Adipose tissue (tissue), 3 donors: Measurements from ENCODE around the gene NADK. TPM values are rescaled to one million over a fixed set of nuclear protein-coding genes. Genes with fewer than 3 reads are reported as not detected.
"Not testable (repeated sequence)": the region's sequence is repeated elsewhere in the genome, so short reads cannot be mapped to it uniquely, and the experiment has no call there.

Experiments
- H3K27ac ChIP-seq: one replicate; pipeline ENCODE4 v1.5.1; 2013; ENCODE audit warnings: low read depth, low read length
- WGBS, 3 donors: extraction: QIAGEN DNeasy Blood & Tissue Kit; methylation state at CpG; one replicate each; pipeline ENCODE4 v1.1.7; 2013; 5-methylcytosine and 5-hydroxymethylcytosine counted together
- polyA plus RNA-seq, 3 donors: library from polyadenylated mRNA; stranded (reverse); fragments of 200-250 nt; gene quantifications; one replicate each; pipeline ENCODE4 v1.2.3, GENCODE V29; 2013
- donor health status: healthy with polysubstance abuse.
- donor health status: Bipolar disorder and iron deficiency.
- donor health status: healthy.

NADK gene
- polyA plus RNA-seq, 3 donors = 33.2 to 131 (median 73.2) TPM

DNA sequence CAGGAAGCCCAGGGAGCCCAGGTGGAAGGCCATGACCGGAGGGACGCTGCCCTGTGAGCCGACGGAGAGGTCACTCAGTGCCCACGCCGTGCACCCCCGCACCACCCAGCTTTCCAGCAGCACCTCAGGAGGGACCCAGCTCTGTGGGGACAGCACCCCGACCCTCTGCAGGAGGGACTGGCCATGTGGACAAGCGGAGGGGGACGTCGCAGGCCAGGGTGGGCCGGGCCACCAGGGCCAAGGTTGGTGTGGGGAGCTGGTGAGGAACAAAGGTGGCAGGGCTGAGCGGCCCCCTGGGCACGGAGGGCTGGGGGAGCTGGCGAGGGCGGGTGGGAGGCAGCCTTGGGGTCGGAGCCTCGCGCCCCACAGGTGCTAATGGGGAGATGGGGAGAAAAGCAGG is 22.8 kb downstream of the NADK start:
- WGBS, 3 donors = 87 to 93% (median 89%) methylated on average over 19 of the region's 19 CpGs
- H3K27ac ChIP-seq = no peak overlapping the region

DNA sequence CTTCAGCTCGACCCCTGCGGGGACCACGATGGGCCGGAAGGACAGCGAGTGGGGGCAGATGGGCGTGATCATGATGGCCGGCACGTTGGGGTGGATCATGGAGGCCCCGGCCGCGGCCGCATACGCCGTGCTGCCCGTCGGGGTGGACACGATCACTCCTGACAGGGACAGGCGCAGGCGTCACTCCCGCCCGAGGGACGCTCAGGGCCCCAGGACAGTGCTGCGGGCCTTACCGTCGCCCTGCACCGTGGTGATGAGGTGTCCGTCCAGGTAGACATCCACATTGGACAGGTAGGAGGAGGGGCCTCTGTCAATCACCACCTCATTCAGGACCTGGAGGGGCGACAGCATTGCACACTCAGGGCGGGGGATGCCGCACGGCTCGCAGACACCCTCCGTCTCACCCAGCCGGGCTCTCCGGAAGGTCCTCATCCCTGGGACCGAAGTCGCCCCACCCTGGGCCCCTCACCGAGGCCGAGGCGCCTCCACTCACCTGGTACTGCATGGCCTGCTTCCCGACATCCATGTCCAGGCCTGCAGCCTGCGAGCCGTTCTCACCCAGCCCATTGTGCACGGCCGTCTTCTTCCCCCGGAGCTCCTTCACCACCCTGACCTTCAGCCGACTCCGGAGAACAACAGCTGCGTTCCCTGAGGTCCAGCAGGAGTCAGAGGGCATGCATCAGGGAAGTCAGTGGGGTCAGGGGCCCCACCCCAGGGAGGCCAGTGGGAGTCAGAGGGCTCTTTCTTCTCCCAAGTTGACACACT is 24.0 kb downstream of the NADK start:
- 90 to 92% (median 91%) methylated on average over 44 to 49 of the region's 49 CpGs for WGBS, 3 donors
- no peak overlapping the region for H3K27ac ChIP-seq

GRCh38 chr1:1753607-1754005 is 24.7 kb downstream of the NADK start:
- no peak overlapping the region for H3K27ac ChIP-seq
- 91 to 93% (median 91%) methylated on average over 16 of the region's 16 CpGs for WGBS, 3 donors

- no peak overlapping the region for H3K27ac ChIP-seq
- WGBS, 3 donors = 79 to 87% (median 82%) methylated on average over 37 of the region's 37 CpGs
These were observed 25.3 kb downstream of the NADK start for GRCh38 chr1:1752636-1753606.

- WGBS, 3 donors = 85 to 93% (median 91%) methylated on average over 11 of the region's 11 CpGs
- H3K27ac ChIP-seq = no peak overlapping the region
These were observed 26.1 kb downstream of the NADK start for GRCh38 chr1:1752190-1752589.

DNA sequence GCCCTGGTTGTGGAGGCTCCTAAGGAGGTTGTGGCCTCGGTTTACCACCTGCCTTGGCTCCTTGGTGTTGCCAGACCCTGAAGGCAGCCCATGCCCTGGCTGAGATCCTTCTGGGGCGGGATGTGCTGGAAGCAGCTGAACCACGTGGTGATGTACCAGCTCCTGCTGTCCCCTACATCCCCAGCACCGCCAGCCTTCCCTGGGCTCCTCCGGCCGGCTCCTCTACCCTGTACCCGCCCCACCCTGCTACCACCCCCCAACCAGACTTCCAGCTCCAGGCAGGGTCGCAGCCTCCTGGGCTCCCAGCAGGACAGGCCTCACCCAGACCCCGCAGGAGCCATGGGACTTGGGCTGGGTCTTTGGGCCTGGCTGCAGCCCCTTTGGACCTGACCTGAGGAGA is 28.3 kb downstream of the NADK start:
- not testable (repeated sequence) for H3K27ac ChIP-seq
- WGBS, 3 donors = 80 to 91% (median 90%) methylated on average over 7 to 8 of the region's 9 CpGs

DNA sequence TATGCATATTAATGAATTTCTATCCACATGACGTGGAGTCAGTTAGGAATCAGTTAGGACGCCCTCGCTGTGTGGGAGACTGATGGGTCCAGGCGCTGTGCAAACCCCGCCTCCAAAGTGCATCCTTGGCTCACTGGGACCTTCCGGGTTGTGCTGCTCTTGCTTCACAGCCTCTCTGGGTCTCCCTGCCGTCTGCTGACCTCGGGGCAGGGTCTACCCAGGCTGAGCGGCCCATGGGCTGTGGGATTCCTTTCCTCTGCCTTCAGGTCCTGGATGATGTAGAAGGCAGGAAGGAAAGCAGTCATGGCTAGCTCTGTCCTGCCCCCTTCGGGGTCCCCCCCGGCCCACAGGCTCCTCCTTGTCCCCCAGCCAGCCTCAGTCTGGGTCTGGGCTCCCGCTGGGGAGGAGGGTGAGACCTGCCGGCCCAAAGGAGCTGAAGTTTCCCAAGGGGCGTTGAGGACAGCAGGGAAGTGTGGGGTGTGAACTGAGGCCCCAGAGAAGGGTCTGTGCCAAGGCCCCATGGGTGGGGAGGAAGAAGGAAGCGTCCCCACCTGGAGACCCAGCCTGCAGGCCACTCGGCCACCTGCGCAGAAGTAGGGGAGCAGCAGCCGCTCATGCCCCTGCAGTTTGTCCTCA is 29.5 kb downstream of the NADK start:
- 72 to 77% (median 74%) methylated on average over 18 of the region's 18 CpGs for WGBS, 3 donors

GRCh38 chr1:1746566-1746909 is 31.7 kb downstream of the NADK start:
- WGBS, 3 donors = no CpG with 5 or more reads among the region's 35 CpGs
- H3K27ac ChIP-seq = not testable (repeated sequence)

More for the DNA sequence above, 29.5 kb downstream of the NADK start:
- no peak overlapping the region for H3K27ac ChIP-seq

DNA sequence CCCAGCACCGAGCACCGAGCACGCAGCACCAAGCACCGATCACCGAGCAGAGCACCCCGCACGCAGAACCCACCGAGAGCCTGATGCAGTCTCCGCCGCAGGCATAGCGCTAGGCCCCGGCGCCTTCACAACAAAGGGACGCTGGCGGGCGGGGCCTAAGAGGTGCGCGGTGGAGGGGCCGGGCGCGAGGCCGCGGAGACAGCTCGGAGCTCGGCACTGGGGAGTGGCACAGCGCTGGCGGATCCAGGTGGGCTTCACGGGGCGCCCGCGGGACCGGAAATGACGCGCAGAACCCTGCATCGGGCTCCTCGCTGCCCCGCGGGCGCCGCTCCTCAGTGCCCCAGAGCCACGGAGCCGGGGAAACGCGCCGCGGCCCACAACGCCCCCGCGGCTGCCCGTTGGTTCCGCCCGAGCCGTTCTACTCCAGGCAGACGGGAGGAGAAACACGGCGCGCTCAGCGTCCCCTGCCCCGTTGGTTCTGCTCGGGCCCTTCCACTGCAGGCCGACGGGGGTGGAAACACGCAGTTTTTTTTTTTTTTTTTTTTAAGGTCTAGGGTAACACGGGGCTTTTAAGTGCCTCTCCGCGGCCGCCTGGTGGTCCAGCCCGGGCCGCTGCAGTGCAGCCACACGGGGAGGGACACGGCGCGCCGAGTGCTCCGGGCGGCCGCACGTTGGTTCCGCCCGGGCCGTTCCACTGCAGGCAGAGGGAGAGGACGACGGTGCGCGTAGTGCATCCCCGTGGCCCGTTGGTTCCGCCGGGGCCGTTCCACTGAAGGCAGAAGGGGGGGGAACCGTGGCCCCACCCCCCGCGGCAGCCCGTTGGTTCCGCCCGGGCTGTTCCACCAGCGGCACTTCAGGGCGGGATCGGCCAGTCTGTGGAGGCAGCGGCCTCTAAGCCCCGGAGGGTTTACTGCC is 32.4 kb downstream of the NADK start:
- WGBS, 3 donors = 0 to 1% (median 0%) methylated on average over 15 to 61 of the region's 101 CpGs
- peak overlapping the region; percentile 66 for H3K27ac ChIP-seq

DNA sequence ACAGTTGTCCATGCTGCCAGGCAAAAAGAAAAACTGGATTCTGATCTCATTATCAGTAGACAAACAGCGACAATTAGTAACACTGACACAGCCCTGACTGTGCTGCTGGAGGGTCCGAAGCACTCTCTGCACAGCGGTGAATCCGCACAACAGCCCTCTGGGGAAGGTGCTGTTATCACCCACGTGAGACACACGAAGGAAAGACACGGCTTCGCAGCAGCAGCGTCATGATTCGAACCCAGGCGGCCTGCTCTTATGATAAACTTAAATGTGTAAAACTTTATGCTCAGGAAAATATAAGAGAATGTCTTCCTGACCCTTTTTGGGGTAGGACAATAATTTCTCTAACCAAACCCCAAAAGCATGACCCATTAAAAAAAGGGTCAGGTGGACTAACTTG is 35.7 kb downstream of the NADK start:
- 80 to 90% (median 86%) methylated on average over 11 of the region's 11 CpGs for WGBS, 3 donors
- H3K27ac ChIP-seq = not testable (repeated sequence)

GRCh38 chr1:1741013-1741412 is 37.3 kb downstream of the NADK start:
- 66 to 91% (median 70%) methylated on average over 10 to 11 of the region's 12 CpGs for WGBS, 3 donors
- H3K27ac ChIP-seq = not testable (repeated sequence)

DNA sequence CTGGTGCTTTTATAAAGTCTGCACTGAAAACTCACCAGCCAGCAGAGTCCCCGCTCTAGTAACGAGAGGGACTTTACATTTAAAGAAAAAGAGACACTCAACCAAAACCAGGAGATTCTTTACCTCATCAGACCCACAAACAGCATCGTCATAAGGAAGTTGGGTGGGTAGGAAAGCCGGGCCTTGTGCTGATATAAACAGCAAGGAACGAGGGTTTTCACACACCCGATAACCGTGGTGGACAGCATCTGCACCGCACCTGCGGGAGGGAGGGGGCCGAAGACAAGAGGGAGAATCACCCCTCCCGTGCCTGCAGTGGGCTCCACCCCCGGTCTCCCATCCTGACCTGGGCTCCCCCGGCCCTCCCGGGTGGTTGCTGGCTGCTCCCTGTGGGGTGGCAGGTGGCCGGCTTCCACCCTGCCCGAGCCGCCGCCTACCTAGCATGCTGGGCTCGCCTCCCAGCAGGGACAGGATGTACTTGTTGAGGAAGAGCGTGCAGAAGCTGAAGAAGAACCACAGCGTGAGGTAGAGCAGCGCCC is 39.4 kb downstream of the NADK start:
- 91 to 95% (median 91%) methylated on average over 6 to 13 of the region's 22 CpGs for WGBS, 3 donors
- H3K27ac ChIP-seq = not testable (repeated sequence)

DNA sequence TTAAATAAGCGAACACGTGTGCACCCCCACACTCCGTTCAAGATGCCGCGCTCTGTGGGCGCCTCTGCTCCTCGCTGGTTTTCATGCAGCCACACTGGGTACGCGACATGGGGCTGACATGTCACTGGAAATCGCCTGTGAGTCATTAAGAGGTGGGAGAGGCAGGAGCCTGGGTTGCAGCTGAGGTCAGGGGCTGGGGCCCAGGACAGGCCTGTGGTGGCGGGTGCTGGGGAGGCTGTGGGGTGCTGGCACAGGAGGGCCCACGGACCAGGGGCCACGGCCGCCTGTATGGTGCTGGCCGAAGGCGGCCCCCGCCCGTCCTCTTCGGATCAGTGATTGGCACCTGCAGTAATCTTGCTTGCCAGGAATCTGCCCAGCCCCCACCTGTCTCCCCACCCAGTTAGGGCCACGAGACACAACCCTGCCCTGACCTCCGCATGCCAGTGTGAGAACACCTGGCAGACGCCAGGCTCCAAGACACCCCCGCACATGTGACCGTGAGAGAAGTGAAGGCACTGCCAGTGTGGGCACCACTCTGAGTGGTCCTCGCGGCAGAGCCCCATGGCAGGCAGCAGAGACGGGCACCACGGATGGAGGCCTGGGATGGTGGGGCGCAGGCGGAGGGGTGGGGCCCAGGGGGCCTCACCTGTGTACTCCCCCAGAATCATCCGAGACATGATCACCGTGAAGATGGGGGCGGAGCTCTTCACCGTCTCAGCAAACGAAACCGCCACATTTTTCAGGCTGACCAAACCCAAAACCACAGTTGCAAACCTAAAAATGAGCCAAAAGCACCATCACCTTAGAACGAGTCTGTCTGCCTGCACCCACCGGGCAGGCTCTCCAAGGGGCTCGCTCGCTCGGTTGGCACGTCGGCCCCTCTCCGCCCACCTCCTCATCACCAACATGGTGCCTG is 40.3 kb downstream of the NADK start:
- H3K27ac ChIP-seq = not testable (repeated sequence)
- WGBS, 3 donors = 91 to 95% (median 93%) methylated on average over 10 to 29 of the region's 44 CpGs

DNA sequence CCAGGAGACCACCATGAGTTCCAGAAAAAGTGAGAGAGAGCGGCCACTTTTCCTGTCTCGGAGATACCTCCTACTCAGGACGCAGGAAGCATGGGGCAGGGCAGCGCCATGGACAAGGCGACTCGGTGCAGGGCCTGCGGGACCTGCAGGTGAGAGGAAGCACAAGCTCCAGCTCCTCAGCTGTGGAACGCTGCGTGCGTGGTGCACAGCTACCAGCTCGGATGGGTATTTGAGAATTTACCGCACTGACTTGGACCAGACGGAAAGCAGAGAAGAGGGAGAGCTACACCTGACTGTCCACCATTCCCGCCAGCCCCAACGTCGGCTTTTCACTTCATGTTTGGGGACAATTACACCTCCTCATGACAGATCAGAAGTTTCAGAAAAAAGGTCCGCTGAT is 45.9 kb downstream of the NADK start:
- WGBS, 3 donors = 90 to 92% (median 90%) methylated on average over 17 of the region's 17 CpGs
- H3K27ac ChIP-seq = no peak overlapping the region

DNA sequence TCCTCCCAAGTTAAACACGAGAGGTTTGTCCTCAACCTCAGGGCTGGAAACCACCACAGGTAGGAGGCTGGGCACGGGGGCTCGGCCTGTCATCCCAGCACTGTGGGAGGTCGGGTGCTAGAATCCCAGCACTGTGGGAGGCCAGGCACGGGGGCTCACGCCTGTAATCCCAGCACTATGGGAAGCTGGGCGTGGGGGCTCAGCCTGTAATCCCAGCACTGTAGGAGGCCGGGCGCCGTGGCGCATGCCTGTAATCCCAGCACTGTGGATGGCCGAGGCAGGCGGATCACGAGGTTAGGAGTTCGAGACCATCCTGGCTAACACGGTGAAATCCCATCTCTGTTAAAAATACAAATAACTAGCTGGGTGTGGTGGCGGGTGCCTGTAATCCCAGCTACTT is 47.4 kb downstream of the NADK start:
- WGBS, 3 donors = 92 to 96% (median 94%) methylated on average over 15 to 17 of the region's 17 CpGs
- H3K27ac ChIP-seq = no peak overlapping the region

DNA sequence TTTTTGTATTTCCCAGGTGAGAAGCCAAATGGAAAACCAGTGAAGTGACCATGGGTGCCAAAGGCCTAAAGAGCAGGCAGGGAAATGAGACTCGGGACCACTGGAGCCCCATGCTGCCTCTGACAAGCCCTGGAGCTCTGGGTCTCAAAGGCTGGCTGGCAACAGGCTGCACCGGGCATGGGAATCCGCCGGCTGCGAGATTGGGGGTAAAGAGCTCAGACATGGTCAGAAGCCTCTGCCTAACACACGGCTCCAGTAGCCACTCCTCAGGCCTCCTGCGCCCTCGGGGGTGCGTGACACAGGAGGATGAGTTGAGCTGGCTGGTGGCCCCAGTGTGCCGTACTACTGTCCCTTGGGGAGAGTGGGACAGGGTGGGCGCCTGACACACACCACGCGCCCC is 48.0 kb downstream of the NADK start:
- WGBS, 3 donors = 95 to 96% methylated on average over 4 to 9 of the region's 13 CpGs; no CpG with 5 or more reads in 1 of the 3 donors
- not testable (repeated sequence) for H3K27ac ChIP-seq
